ENCODE measurements around the gene GNPAT.

GNPAT gene

GRCh38 chr1:231315887-231316286 is 74.9 kb downstream of the GNPAT start:
- no peak for DNase-seq

DNA sequence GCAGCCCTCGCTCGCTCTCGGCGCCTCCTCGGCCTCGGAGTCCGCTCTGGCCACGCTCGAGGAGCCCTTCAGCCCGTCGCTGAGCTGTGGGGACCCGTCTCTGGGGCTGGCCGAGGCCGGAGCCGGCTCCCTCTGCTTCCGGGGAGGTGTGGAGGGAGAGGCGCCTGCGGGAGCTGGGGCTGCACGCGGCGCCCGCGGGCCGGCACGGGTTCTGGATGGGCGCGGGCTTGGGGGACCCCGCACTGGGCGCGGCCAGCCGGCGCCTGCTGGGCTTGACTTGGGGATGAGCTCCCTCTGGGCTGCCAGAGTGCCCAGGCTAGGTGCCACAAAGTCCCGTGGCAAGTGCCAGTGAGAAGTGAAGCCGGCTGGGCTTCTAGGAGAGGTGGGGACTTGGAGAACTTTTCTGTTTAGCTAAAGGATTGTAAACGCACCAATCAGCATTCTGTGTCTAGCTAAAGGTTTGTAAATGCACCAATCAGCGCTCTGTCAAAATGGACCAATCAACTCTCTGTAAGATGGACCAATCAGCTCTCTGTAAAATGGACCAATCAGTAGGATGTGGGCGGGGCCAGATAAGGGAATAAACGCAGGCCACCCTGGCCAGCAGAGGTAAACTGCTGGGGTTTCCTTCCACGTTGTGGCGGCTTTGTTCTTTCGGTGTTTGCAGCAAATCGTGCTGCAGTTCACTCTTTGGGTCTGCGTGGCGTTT is 76.4 kb downstream of the GNPAT start:
- DNase-seq, result no peak

DNA sequence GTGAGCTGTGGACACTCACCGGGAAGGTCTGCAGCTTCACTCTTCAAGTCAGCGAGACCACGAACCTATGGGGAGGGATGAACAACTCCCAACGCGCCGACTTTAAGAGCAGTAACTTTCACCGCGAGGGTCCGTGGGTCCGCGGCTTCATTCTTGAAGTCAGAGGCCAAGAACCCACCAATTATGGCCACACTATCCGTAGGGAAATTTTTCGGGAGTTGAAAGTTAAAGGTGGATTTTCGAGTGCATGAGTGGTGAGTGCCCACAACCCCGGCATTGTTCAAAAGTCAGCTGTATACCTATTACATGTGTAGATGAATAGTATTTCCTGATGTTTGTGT is 77.0 kb downstream of the GNPAT start:
- no peak for DNase-seq

GRCh38 chr1:231318568-231318967 is 77.6 kb downstream of the GNPAT start:
- DNase-seq, result no peak

- DNase-seq, result no peak
Measured at GRCh38 chr1:231319080-231319479, 78.1 kb downstream of the GNPAT start.

DNA sequence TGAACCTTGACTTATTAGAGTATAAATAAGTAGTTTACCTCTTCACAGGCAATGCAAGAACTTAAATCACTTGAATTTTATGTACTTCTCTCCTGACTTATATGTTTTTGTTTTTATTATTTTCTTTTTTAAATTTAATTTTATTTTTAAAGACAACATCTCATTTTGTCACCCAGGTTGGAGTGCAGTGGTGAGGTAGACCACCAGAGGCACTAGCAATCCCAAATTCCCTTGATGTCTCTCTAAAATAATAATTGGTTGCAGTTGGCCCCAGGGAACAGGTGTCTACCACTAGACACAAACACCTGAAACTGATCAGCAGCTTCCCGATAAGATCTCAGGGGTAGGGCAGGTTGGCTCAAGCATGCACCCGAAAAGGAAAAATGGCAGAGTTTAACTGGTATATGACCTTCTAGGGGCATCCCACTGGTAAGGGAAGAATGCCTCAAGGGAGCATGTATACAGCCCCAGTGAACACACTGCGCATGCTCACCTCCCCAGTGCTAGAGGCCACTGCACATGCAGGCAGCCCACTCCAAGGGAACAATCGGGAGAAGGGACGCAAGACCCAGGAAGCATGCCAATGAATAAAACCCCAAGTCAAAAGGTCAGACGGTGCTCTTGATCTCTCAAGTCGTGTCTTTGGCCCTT is 82.0 kb downstream of the GNPAT start:
- DNase-seq, result no peak

GRCh38 chr1:231324660-231325059 is 83.6 kb downstream of the GNPAT start:
- DNase-seq, result no peak

DNA sequence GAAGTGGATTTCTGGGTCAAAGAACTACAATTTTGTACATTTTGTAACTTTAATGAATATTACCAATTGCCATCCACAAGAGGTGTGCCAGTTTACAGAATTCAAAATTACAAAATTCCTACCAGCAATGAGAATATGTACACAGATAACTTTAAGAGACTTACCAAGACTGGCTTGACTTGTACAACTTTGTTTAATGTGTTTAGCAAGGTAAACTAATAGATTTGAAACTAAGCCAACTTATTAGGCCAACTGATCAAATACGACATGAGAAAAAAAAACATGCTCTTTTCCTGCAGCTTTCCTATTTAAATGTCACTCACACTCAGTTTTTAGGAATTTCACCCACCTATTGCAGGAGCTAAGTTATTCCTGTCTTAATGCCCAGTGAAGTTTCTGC is 85.2 kb downstream of the GNPAT start:
- no peak for DNase-seq

Measured in nucleus accumbens (tissue), 56 donors.